ENCODE measurements around the gene ZNF296. TPM values are rescaled to one million over a fixed set of nuclear protein-coding genes. Genes with fewer than 3 reads are reported as not detected.

Gene ZNF296
- total and polyA plus RNA-seq, 2 of the 13 experiments (the other 11 are each of a cell fraction or from before 2014, with no cell fraction given), result 0.26 to 0.62 TPM

- no peak for TF ChIP-seq ZNF609 (CRISPR knock-in tag; IDR thresholded peaks at IDR 0.05; ENCODE audit: borderline replicate concordance)
- peak; percentile 75; the same call in 1 of the 2 replicates for TF ChIP-seq ZNF230 (CRISPR knock-in tag; IDR thresholded peaks at IDR 0.05)
- TF ChIP-seq, protein P1, sequence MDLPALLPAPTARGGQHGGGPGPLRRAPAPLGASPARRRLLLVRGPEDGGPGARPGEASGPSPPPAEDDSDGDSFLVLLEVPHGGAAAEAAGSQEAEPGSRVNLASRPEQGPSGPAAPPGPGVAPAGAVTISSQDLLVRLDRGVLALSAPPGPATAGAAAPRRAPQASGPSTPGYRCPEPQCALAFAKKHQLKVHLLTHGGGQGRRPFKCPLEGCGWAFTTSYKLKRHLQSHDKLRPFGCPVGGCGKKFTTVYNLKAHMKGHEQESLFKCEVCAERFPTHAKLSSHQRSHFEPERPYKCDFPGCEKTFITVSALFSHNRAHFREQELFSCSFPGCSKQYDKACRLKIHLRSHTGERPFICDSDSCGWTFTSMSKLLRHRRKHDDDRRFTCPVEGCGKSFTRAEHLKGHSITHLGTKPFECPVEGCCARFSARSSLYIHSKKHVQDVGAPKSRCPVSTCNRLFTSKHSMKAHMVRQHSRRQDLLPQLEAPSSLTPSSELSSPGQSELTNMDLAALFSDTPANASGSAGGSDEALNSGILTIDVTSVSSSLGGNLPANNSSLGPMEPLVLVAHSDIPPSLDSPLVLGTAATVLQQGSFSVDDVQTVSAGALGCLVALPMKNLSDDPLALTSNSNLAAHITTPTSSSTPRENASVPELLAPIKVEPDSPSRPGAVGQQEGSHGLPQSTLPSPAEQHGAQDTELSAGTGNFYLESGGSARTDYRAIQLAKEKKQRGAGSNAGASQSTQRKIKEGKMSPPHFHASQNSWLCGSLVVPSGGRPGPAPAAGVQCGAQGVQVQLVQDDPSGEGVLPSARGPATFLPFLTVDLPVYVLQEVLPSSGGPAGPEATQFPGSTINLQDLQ (CRISPR knock-in tag; IDR thresholded peaks at IDR 0.05), result no peak
- TF ChIP-seq ZNF639 (CRISPR knock-in tag; conservative IDR thresholded peaks at IDR 0.05), result peak; percentile 98
- no peak for TF ChIP-seq AHDC1 (CRISPR knock-in tag; IDR thresholded peaks at IDR 0.05; ENCODE audit: borderline replicate concordance)
- TF ChIP-seq ZFP36L2 (CRISPR knock-in tag; IDR thresholded peaks at IDR 0.05), result no peak
- TF ChIP-seq ZNF468 (CRISPR knock-in tag; IDR thresholded peaks at IDR 0.05), result no peak
- peak; percentile 72; the same call in 1 of the 2 replicates for TF ChIP-seq ZBTB42 (CRISPR knock-in tag; IDR thresholded peaks at IDR 0.05)
- TF ChIP-seq CBFB (CRISPR knock-in tag; IDR thresholded peaks at IDR 0.05), result no peak; the same call in 1 of the 2 replicates
- no peak for TF ChIP-seq ZNF562 (CRISPR knock-in tag; IDR thresholded peaks at IDR 0.05; ENCODE audit: borderline replicate concordance)
- no peak for TF ChIP-seq HOMEZ (CRISPR knock-in tag; IDR thresholded peaks at IDR 0.05; ENCODE audit: low read depth)
These were observed 16.7 kb upstream of the ZNF296 start, which contains the start of gene PPP1R37 (continued) for GRCh38 chr19:45092747-45093678.
